T-helper 2 cell treated with Interferon-gamma antibody and Interleukin-4, amounts not matched to agents 100 ng/mL and 5 ng/mL, for 36 hours (primary cell): ENCODE results near the gene KRT2. TPM values are rescaled to one million over a fixed set of nuclear protein-coding genes. Genes with fewer than 3 reads are reported as not detected.

Experiments
- intact Hi-C: fragments of 100-400 bp; cut with micrococcal nuclease; formaldehyde crosslinking; loops from one replicate; pipeline ENCODE4 v1.15.1; 2023
- total RNA-seq: library from RNA; stranded (reverse); gene quantifications from 2 replicates; pipeline ENCODE4 v1.2.3, GENCODE V29; 2022

Gene KRT2
- total RNA-seq, 1 donor from 2014 or later = 0.09 TPM

DNA sequence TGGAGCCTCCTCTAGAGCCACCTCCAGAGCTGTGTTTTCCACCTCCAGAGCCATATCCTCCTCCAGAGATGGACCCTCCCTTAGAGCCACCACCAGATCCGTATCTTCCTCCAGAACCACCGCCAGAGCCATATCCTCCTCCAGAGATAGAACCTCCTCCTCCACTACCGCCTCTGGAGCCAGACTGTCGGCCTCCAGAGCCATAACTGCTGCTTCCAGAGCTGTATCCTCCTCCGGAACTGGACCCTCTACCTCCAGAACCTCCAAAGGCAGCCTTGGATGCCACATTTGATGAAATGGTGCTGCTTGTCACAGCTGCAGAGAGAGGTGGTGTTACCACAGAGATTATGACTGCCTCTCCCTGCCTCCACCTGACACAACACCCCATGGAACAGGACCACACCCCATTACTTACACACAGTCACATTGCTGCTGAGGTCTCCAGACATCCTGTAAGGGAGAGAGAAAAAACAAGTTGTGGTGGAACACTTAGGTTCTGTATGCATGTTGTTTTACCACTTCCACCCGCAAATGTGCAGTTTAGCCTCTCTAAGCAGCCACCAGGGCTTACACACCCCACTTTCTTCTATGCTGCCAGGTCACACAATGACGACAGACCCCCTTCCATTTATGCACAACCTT, 6.8 kb downstream of the KRT2 start:
- intact Hi-C loops = loop anchor here (1.0 kb wide), 2 partner anchors 35 to 59 kb away; no protein-coding TSS in a partner anchor

DNA sequence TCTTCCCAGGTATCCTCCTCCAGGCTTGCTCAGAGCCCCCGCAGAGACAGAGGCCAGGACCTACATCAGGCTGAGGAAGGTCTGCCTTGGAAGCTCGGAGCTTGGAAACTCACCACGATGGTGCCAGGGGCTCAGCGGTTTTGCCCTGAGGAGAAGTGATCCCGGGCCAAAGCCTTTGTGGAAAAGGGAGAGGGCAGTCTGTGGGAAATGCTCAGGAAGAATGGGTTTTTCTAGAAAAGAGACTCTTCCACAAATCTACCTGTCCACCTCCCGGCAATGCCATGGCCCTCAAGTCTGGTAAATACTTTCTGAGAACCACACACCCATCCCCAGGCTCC, 8.0 kb downstream of the KRT2 start:
- intact Hi-C loops = no loop called here

DNA sequence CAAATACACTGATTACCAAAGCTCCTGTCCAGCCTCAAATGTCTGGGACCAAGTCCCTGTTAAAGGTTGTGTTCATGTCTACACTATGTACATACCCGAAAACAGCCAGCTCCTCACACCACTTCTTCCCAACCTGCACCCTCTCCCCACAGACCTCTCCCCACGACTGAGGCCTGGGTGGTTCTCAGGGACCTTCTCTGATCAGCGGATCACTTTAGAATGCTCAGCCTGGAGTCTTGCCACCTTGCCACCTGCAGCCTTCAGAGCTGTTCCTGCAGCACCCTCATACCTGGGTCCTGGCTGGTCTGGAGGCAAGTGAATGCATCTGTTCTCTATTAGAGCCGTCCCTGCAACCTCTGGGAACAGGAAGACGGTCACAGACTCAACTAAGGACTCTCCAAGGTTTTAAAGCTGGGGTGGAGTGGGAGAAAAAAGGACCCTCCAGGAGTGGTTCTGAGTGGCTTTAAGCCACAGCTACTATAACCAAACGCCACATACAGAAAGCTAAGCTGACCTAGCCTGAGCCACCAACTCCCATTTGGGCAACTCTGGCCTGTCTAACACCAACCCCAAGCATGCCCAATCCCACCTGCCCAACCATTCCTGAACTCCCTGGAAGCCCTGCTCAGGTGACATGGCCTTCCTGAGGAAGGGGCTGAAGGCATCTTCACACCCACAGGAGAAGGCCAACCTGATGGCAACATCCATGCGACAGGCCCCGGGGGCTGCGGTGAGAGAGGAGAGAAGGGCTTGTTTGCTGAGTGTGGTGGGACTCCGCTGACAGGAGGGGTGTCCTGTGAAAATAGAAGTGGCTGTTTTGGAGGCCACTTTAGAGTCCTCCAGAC, 8.6 kb downstream of the KRT2 start:
- intact Hi-C loops = no loop called here

DNA sequence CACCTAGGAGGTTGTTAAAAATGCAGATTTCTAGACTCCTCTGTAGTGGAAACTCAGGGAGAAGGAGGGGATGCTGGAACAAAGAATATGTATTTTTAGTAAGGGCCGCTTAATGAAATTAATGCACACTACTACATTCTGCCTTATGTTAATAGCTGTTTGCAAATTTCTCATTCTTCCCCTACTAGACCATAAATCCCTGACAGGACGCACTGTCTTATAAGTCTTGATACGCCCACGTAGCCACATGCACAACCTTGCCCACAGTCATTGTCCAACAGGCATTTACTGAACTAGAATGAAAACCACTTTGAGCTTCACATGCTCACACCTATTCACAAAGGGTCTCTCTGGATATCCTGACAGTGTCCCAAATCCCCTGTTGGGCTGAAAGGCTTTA, 10.5 kb downstream of the KRT2 start:
- intact Hi-C loops = no loop called here

DNA sequence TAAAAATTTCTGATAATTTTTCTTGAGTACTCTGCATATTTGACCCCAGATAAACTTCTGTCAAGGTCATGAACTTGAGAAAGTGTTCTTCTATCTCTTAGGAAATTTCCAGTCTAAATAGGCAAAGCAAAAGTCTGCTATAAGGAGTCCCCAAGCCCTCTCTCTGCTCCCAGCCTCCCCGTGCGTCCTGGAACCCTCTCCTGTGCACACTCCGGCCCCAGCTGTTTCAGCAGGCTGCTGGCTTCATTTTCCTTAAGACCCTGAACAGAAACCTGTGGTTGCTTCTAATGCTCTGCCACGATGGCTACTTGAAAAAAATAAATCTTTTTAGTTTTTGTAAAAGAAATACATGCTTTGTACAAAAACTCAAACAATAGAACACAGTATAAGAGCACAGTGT, 14.7 kb downstream of the KRT2 start:
- intact Hi-C loops = no loop called here

DNA sequence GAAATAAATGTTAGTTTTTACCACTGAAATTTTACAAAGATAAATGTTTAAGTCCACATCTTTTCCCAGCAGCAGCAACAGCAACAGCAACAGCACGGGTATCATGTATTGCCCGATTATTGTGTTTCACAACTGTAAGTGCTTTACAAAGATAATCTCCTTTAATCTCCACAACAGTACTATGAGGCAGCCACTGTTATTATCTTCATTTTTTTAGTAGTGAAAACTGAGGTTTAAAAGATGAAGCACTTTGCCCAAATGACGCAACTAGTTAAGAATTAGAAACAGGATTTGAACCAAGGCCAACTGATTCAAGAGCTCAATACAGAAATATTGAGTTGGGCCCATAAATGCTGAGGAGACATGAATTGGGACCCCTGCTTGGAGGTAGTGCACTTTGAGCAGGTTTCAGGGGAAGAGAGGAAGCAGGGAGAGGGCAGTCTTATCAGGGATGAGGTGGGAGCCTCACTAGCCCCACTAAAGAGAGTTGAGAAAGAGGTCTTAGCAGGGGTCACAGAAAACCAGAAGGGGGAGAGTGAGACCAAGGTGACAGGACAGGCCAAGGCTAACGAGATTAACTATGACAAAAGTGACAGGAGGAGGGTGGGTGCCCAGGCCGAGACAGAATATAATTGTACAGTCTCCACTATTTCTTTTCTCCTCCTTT, 15.3 kb downstream of the KRT2 start:
- intact Hi-C loops = no loop called here

DNA sequence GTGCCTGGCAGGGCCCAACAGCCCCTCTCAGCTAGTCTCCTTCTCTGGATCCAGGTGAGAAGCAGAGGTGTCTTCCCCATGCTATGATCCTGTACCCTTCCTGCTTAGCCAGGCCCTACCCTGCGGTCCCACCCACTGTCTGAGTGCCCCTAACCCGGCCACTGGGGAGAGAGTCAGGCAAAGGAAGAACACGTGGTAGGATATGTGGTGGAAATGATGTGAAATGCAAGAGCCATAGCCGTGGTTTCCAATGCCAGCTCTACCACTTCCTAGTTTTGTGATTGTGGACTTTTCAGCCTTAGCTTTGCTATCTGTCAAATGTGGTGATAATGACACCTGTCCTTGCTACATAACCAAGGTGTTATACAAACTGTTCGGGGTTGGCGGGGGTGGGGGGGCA, 15.8 kb downstream of the KRT2 start:
- intact Hi-C loops = no loop called here

DNA sequence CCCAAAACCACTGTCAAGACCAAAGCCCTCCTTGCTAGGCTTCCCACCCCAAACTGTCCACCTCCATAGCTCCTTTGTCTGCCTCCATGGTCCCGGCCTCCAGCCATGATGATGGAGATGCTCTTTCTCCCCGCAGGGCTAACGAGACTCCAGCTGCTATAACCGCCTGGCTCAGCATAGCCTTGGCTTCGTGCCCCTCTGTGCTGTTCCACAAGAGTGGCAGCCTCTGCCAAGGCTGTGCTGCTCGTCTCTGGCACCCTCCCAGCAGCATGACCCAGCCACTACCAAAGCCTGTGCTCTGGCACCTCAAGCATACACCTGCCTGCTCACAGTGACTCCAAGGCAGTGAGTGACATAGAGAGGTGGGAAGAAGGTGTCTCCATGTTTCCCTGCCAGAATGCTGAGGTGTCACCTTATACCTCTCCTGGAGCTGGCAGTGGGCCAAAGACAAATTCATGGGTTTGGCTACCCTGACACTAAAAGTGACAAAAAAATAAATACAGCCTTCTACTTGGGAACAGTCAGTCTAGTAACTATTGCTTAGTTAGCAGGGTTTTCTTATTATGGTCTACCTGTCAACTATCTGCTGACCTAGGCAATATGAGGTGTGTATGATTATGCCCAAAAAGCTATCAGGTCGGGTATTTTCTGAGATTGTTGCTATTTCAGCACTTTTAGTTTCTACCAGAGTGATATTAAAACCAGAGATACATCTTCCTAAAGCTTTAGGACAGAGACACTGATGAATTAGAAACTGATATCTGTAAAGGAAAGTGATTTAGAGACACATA, 17.6 kb downstream of the KRT2 start:
- intact Hi-C loops = no loop called here

DNA sequence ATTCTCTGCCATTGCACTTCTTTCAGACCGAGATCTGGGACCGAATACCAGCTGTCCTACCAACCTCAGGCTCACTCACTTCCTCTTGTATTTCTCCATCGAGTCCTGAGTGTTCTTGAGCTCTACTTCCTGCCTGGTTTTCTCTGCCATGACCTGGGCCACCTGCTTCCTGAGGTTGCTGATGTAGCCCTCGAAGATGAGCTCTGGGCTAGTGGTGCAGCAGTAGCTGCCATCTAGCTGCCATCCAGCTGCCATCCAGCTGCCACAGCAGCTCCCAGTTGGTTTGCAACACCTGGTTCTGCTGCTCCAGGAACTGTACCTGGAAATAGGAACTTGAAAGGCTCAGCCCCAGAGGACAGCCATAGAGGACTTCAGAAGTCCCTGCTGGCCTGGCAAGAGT, 18.6 kb downstream of the KRT2 start:
- intact Hi-C loops = no loop called here

DNA sequence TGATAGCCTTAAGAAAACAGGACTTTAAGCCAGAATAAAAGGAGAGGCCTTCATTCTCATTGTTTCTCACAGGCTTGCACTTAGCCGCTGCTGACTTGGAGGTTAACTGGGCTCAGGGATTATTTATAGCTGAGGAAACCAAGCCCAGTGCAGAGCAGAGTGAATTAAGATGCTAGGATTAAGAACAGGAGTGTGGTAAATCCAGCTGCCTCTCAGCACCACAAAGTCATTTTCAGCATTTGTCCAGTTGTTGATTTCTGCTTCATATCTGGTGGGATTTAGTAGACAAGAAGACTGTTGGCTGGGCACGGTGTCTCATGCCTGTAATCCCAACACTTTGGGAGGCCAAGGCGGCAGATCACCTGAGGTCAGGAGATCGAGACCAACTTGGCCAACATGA, 19.4 kb downstream of the KRT2 start:
- intact Hi-C loops = no loop called here

DNA sequence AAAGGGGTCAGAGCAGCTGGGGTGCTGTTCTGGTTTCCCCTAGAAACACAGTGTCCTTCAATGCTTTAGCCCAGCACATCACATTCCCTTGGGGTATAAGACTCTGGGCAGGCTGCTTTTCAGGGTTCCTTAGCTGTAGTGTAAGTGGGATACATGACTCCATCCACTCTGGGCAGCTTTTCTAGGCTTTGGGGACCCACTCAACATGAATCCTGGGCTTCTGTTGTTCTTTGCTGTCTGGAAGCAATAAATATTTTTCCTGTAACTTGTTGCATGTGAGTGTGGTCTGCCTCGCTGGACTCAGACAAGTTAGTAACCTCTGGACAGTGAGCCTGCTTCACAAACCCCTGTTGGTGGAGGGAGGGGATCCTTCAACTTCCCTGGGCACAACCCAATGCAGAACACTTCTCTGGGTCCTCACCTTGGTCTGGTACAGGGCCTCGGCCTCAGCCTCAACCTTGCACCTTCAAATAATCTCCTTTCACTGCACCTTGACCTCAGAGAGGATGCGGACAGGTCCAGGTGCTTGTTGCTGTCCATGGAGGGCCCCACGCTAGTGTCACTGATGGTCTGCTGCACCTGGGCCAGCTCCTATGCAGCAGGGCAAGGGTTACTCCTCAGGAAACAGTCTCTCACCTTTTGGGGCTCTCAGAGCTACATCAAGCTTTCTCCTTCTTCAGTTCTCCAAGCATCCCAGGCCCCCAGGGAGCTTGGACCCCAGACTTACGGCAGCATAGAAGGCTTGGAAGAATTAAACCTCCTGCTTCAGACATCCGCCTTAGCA, 20.1 kb downstream of the KRT2 start:
- intact Hi-C loops = no loop called here

DNA sequence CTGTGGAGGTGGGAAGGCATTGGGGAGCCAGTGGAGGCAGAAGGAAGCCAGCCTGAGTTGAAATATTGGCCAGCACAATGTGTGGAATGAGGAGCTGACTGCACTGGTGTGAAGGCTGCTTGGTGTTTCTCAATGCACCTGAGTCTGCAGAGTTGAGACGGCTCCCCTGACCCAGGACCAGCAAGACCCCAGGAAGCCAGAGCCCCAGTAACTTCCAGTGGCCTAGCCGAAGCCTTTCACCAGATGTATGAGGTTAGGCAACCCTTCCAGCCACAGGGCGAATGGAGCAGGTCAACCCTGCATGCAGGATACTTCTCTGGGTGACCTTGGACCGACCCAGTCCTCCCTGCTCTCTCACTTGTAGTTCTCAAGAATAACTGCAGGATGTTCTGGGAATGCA, 20.7 kb downstream of the KRT2 start:
- intact Hi-C loops = no loop called here

DNA sequence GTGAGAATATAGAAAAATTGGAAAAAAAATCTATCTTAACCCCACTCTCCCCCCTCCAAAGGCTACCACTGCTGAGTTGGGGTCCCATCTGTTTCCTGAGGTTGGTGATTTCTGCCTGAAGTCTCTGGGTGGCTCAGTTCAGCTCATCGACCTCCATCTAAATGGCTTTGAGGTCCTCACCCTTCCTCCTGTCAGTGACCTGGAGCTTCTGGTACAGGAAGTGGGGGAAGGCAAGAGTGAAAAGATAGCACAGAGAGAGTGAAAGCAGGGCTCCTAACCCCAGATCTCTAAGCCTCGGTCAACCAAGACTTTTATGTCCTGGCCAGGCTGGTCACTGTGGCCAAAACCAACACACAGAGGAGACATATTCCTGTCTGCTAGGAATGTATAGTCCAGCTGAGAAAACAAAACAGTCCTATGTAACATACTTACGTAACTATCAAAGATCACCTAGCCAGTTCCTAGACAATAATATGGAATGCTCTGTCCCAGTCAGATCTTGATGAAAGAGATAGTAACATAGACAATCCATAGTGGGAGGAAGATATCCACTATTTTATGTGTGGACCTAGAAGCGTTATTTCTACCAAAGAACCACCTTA, 21.3 kb downstream of the KRT2 start:
- intact Hi-C loops = no loop called here

DNA sequence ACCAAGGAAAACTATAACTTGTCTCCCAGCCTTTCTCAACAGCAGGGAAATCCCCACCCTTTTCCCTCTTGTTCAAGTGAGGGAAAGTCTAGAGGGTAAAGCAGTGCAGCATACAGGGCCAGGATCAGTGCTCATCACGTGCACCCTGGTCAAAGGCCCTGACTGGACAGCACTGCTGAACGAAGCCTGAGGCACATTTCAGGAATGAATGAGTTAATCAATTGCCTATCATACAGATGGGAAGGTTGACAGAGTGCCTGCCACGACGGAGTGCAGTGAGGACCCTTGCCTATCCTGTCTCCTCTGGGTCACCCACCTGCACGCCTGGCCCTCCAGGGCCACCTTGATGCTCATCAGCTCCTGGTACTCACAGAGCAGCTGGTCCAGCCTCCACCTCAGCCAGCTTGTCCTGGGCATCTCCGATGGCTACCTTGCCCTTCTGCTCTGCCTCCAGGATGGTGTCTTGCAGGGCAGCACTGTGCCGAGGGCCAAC, 22.0 kb downstream of the KRT2 start:
- intact Hi-C loops = no loop called here

DNA sequence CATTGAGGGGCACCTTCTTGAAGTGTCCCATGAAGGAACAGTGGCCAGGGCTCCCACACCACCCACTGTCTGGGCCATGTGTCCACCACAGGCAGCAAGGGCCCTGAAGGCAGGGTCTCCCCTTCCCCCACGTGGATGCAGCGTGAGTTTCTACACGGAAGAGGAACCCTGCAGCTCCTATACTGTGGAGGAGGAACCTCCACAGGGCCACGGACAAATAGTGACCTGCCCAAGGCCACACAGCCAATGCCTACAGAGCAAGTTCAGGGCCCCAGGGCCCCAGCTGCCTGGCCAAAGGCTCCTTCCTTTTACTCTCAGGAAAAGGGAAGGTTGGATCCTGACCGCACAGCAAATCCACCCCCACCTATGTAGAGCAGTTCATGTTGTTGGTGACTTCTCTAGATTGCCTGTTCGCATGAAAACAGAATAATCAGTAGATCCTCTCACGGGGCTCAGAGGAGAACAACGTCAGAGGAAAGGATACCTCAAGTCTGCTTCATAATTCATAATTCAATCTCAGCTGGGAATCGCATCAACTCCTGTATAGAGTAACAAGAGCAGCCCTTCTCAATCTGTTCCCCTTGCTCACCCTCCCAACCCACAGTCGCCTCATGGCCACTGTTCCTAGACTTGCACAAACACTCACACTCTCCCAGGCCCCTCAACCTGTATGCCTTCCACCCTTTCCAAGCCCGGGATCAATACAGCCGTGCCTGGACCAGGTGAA, 22.6 kb downstream of the KRT2 start:
- intact Hi-C loops = no loop called here

DNA sequence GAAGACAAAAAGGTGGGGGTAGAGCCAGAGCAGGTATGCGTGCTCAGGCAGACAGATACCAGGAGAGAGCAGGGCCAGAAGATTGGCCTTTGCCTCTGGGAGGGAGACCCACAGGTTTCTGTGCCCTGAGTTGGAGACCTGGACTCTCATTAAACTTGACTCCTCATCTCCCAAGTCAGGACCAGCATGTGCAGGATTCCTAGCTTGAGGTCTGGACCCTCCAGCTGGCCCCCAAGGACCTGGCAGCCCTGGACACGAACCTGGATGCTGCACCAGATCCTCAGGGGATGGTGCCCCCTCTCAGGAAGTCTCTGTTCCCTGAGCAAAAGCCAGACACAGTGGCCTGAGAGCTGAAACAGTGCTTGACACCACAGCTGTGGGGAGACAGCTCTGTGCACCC, 23.2 kb downstream of the KRT2 start:
- intact Hi-C loops = no loop called here

DNA sequence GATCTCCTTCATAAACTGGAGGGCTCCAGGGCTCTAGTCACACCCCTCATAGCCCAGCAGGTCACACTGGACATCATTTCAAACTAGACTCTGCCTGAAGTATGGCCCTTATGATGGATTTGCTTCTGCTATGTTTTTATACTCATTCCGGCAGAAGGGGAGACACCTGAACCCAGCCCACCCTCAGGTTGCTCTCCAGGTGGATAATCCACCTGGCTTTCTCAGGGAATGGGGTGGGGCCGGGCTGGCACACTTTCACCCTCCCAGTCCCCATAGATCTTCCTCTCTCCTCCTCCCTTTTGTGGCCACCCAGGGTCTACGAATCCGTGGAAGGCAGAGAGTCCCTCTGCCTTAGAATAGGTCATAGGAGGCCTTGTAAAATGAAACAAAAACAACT, 23.9 kb downstream of the KRT2 start:
- intact Hi-C loops = no loop called here

DNA sequence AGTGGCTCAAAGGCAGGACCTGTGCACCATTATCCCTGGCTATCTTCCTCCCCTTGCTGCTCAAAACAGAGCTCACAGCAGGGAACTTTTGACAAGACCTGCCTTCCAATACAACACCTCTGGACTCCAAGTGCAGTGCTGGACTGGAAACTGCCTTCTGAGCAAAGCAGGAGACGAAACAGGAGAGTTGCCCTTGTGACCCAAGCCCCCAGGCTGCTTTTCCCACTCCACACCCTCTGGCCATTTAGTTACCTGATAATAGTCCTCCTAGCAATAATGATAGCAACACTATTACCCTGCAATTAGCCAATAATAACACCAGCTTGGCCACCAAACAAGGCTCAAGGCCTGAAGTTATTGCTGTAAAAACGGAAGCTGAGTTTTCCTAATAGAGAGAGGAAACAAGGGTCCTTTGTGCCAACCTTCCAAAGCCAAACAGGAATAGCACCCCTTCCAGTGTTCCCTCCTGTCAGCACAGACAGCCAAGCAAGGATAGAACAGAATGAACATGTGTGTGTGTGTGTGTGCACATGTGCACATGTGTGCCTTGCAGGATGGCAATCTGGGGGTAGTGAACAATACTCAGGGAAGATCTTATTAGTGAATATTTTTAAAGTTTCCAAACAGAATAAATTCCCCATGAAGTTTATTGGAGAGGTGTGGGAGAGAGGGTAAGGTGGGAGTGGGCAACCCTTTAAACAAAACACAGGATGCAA, 24.5 kb downstream of the KRT2 start:
- intact Hi-C loops = no loop called here

DNA sequence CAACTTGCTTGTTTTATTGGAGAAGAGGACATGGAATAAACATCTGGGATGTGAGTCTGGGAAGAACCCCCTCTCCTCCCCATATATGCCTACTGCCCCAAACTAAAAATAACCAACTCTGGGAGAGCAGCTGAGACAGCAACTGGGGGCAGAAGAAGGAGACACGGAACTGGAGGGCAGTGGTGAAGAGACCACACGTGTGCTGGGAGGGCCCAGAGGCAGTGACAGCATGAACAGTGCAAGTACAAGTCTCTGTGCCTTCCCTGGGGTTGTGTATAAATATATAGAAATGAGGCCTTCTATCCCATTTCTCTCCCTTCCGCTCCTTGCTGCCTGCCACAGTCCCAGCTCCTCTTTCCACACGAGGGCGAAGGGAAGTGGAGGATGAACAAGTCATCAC, 29.7 kb downstream of the KRT2 start:
- intact Hi-C loops = no loop called here
